H1 (cell line): ENCODE results near the gene PPP2R2B. TPM values are rescaled to one million over a fixed set of nuclear protein-coding genes. Genes with fewer than 3 reads are reported as not detected.

ENCODE experiments used
- CTCF ChIA-PET: fragments of 300-600 bp; sonication (Branson Sonifier 250); formaldehyde crosslinking; loops from one replicate; lab custom pipeline; 2021; ENCODE audit not compliant: partially characterized antibody; lab: Charles Lee
- POLR2A ChIA-PET: fragments of 300-600 bp; sonication (Branson Sonifier 250); formaldehyde crosslinking; loops from one replicate; lab custom pipeline; 2021; ENCODE audit warnings: inconsistent platforms; ENCODE audit not compliant: partially characterized antibody; lab: Charles Lee
- DNase-seq, 2 experiments: peaks; one replicate each; pipeline versions ENCODE4 v3.0.0 to v3.0.0-alpha.2; 2010 to 2022; ENCODE audit warnings: low spot score in 2 of 2, low read depth in 1 of 2, mixed read lengths in 1 of 2
- FAIRE-seq: peaks from 2 replicates; lab custom pipeline; 2011; peaks lifted over from hg19 to GRCh38; lab: Jason Lieb, UNC
- H2AFZ ChIP-seq: 2 replicates; pipeline ENCODE4 v1.8.1; 2012; ENCODE audit warnings: low read length, inconsistent platforms
- H2AK5ac ChIP-seq: 2 replicates; pipeline ENCODE4 v1.6.1; 2013; ENCODE audit warnings: low read depth, low read length
- H2BK120ac ChIP-seq: replicated peaks from 2 replicates; pipeline ENCODE3; 2013; ENCODE audit warnings: low read depth, low read length, inconsistent platforms
- H2BK12ac ChIP-seq: 2 replicates; pipeline ENCODE4 v1.6.1; 2013; ENCODE audit warnings: low read depth, low read length
- H2BK15ac ChIP-seq: 2 replicates; pipeline ENCODE4 v1.6.1; 2013; ENCODE audit warnings: low read length
- H2BK20ac ChIP-seq: 2 replicates; pipeline ENCODE4 v1.6.1; 2013; ENCODE audit warnings: low read length
- H2BK5ac ChIP-seq: 2 replicates; pipeline ENCODE4 v1.6.1; 2013; ENCODE audit warnings: low read depth, low read length
- H3K14ac ChIP-seq: 2 replicates; pipeline ENCODE4 v1.6.1; 2013; ENCODE audit warnings: inconsistent platforms; ENCODE audit not compliant: insufficient read length
- H3K18ac ChIP-seq: 2 replicates; pipeline ENCODE4 v1.6.1; 2013; ENCODE audit warnings: low read length; ENCODE audit errors: extremely low read depth
- H3K23ac ChIP-seq: 2 replicates; pipeline ENCODE4 v1.6.1; 2013; ENCODE audit warnings: inconsistent platforms; ENCODE audit not compliant: insufficient read length
- H3K23me2 ChIP-seq: 2 replicates; pipeline ENCODE4 v1.6.1; 2013; ENCODE audit warnings: low read depth, low read length
- H3K27ac ChIP-seq: 2 replicates; pipeline ENCODE4 v1.6.1; 2011; ENCODE audit warnings: low read depth, low read length, inconsistent platforms
- H3K27me3 ChIP-seq, 4 experiments: replicated peaks in 1 of 4; 1 replicate in 1 of 4; 2 replicates in 3 of 4; pipeline versions ENCODE4 v1.6.1 to v1.8.1; 2011 to 2013; ENCODE audit warnings: low read length in 3 of 4, mild to moderate bottlenecking in 3 of 4, inconsistent platforms in 2 of 4, mixed read lengths in 2 of 4, moderate library complexity in 1 of 4; ENCODE audit not compliant: control insufficient read depth in 3 of 4, insufficient read depth in 3 of 4; ENCODE audit errors: extremely low read depth in 1 of 4
- H3K36me3 ChIP-seq, 4 experiments: 2 replicates each; pipeline versions ENCODE4 v1.6.1 to v1.8.1; 2011 to 2013; ENCODE audit warnings: mild to moderate bottlenecking in 4 of 4, low read length in 3 of 4, moderate library complexity in 2 of 4, control low read depth in 1 of 4, inconsistent platforms in 1 of 4; ENCODE audit not compliant: insufficient read depth in 4 of 4, control insufficient read depth in 2 of 4
- H3K4ac ChIP-seq: replicated peaks from 2 replicates; pipeline ENCODE3; 2013; ENCODE audit warnings: low read length, low read depth, mixed read lengths, inconsistent platforms; ENCODE audit not compliant: insufficient read length
- H3K4me1 ChIP-seq, 4 experiments: replicated peaks in 1 of 4; 1 replicate in 1 of 4; 2 replicates in 3 of 4; pipeline versions ENCODE4 v1.6.1 to v1.8.1; 2011 to 2013; ENCODE audit warnings: low read length in 3 of 4, inconsistent platforms in 2 of 4, mixed read lengths in 1 of 4; ENCODE audit not compliant: insufficient read depth in 4 of 4, control insufficient read depth in 3 of 4
- H3K4me2 ChIP-seq, 2 experiments: 2 replicates each; pipeline versions ENCODE4 v1.6.1 to v1.8.1; 2011 to 2013; ENCODE audit warnings: low read depth in 2 of 2, low read length in 2 of 2, control low read depth in 1 of 2, inconsistent platforms in 1 of 2, mild to moderate bottlenecking in 1 of 2; ENCODE audit not compliant: insufficient read depth in 1 of 2
- H3K4me3 ChIP-seq, 4 experiments: fragments of 200-600, 300-600 bp in 1 of 4; sonication (generic), shearing (Covaris generic), sonication (Bioruptor Twin) in 1 of 4; 2 replicates each; pipeline versions ENCODE4 v1.5.1 to v1.8.1; 2011 to 2016; ENCODE audit warnings: low read length in 4 of 4, low read depth in 3 of 4, control low read depth in 2 of 4, inconsistent platforms in 2 of 4, mild to moderate bottlenecking in 2 of 4, mixed read lengths in 1 of 4, moderate library complexity in 1 of 4; ENCODE audit not compliant: insufficient read depth in 2 of 4; ENCODE audit errors: extremely low read depth in 1 of 4
- H3K56ac ChIP-seq: replicated peaks from 2 replicates; pipeline ENCODE3; 2013; ENCODE audit warnings: low read depth, mild to moderate bottlenecking, mixed read lengths, low read length, inconsistent platforms; ENCODE audit not compliant: insufficient read length
- H3K79me1 ChIP-seq: 2 replicates; pipeline ENCODE4 v1.6.1; 2013; ENCODE audit warnings: low read depth, low read length, control low read depth
- H3K79me2 ChIP-seq, 2 experiments: 2 replicates each; pipeline versions ENCODE4 v1.6.1 to v1.8.1; 2012 to 2013; ENCODE audit warnings: low read length in 2 of 2, mild to moderate bottlenecking in 2 of 2, inconsistent platforms in 1 of 2; ENCODE audit not compliant: insufficient read depth in 2 of 2, control insufficient read depth in 1 of 2
- H3K9ac ChIP-seq, 4 experiments: replicated peaks in 1 of 4; 1 replicate in 1 of 4; 2 replicates in 3 of 4; pipeline versions ENCODE4 v1.6.1 to v1.8.1; 2011 to 2013; ENCODE audit warnings: low read depth in 3 of 4, low read length in 3 of 4, control low read depth in 2 of 4, mild to moderate bottlenecking in 2 of 4, moderate library complexity in 2 of 4, inconsistent platforms in 1 of 4; ENCODE audit errors: extremely low read depth in 1 of 4
- H3K9me3 ChIP-seq, 2 experiments: 2 replicates each; pipeline versions ENCODE4 v1.6.1 to v1.8.1; 2012 to 2013; ENCODE audit warnings: mild to moderate bottlenecking in 2 of 2, moderate library complexity in 2 of 2, control low read depth in 1 of 2, inconsistent platforms in 1 of 2, low read depth in 1 of 2, low read length in 1 of 2, mixed read lengths in 1 of 2; ENCODE audit not compliant: insufficient read depth in 2 of 2
- H4K20me1 ChIP-seq, 2 experiments: replicated peaks in 1 of 2; 2 replicates each; pipeline versions ENCODE3 to v1.8.1; 2011 to 2013; ENCODE audit warnings: inconsistent platforms in 2 of 2, low read length in 2 of 2, mild to moderate bottlenecking in 1 of 2; ENCODE audit not compliant: insufficient read depth in 2 of 2, control insufficient read depth in 1 of 2
- H4K5ac ChIP-seq: 2 replicates; pipeline ENCODE4 v1.6.1; 2013; ENCODE audit warnings: low read length, low read depth, mixed read lengths, inconsistent platforms; ENCODE audit not compliant: insufficient read length
- H4K8ac ChIP-seq: 2 replicates; pipeline ENCODE4 v1.8.0; 2013; ENCODE audit warnings: mild to moderate bottlenecking, moderate library complexity, low read length, inconsistent platforms; ENCODE audit not compliant: insufficient read depth; ENCODE audit errors: extremely low read depth
- H4K91ac ChIP-seq: replicated peaks from 2 replicates; pipeline ENCODE3; 2013; ENCODE audit warnings: low read length, mixed read lengths, inconsistent platforms; ENCODE audit not compliant: insufficient read length
- CBX5 ChIP-seq: fragments of 300-800, 300-1000 bp; sonication (generic); IDR thresholded peaks from 2 replicates; pipeline ENCODE4 v1.7.1; 2016; ENCODE audit warnings: antibody characterized with exemption, low read length, low read depth
- EP300 ChIP-seq, 2 experiments: IDR thresholded peaks; 1 replicate in 1 of 2; 2 replicates in 1 of 2; pipeline ENCODE4 v1.6.1; 2011 to 2012; ENCODE audit warnings: low read depth in 2 of 2, low read length in 2 of 2, mild to moderate bottlenecking in 2 of 2, borderline replicate concordance in 1 of 2, inconsistent platforms in 1 of 2, moderate library complexity in 1 of 2
- GTF2F1 ChIP-seq: IDR thresholded peaks from 2 replicates; pipeline ENCODE4 v1.6.1; 2012; ENCODE audit warnings: low read depth, low read length, improper control_type of control experiment, borderline replicate concordance
- MAFK ChIP-seq: IDR thresholded peaks from 2 replicates; pipeline ENCODE4 v1.6.1; 2012; ENCODE audit warnings: low read depth, mild to moderate bottlenecking, improper control_type of control experiment, low read length
- NANOG ChIP-seq: IDR thresholded peaks from 2 replicates; pipeline ENCODE4 v1.6.1; 2011; ENCODE audit warnings: low read length, low read depth, mild to moderate bottlenecking, inconsistent platforms; ENCODE audit not compliant: insufficient read depth, poor library complexity, severe bottlenecking
- RAD21 ChIP-seq, 2 experiments: IDR thresholded peaks in 1 of 2; conservative IDR thresholded peaks in 1 of 2; 2 replicates each; pipeline ENCODE4 v1.6.1; 2011; ENCODE audit warnings: low read depth in 2 of 2, low read length in 2 of 2, improper control_type of control experiment in 1 of 2, inconsistent platforms in 1 of 2, mild to moderate bottlenecking in 1 of 2, moderate library complexity in 1 of 2
- SRF ChIP-seq: IDR thresholded peaks from 2 replicates; pipeline ENCODE4 v1.6.1; 2011; ENCODE audit warnings: mild to moderate bottlenecking, low read depth, low read length, moderate library complexity
- WGBS, 2 experiments: shearing (Covaris generic) in 1 of 2; methylation state at CpG; one replicate each; pipeline versions ENCODE4 v1.1.6 to v1.1.7; 2013 to 2015; ENCODE audit warnings: low lambda C conversion rate in 2 of 2, mixed read lengths in 2 of 2, inconsistent platforms in 1 of 2, low coverage in 1 of 2, missing lambda C conversion rate in 1 of 2; ENCODE audit not compliant: insufficient replicate concordance in 2 of 2, insufficient coverage in 1 of 2, insufficient read length in 1 of 2; ENCODE audit errors: extremely low coverage in 1 of 2, missing lambda C conversion rate in 1 of 2; 5-methylcytosine and 5-hydroxymethylcytosine counted together
- long read RNA-seq, 2 experiments: library from RNA in 1 of 2; library from capped mRNA in 1 of 2; stranded (forward); transcript quantifications; one replicate each; pipeline ENCODE4 v2.0.0, GENCODE V29; 2021; ENCODE audit warnings: inconsistent platforms in 1 of 2
- polyA minus RNA-seq, 3 experiments: library from RNA; depleted of rRNA, polyadenylated mRNA; stranded (reverse); fragments of >200 nt; gene quantifications; 1 replicate in 2 of 3; 2 replicates in 1 of 3; pipeline ENCODE4 v1.2.3, GENCODE V29; 2011
- polyA plus RNA-seq, 7 experiments: library from polyadenylated mRNA; depleted of rRNA in 3 of 7; stranded (reverse) in 5 of 7; unstranded in 2 of 7; fragments of >200 nt in 5 of 7; fragments of 200-250 nt in 2 of 7; gene quantifications; 1 replicate in 5 of 7; 2 replicates in 1 of 7; 4 replicates in 1 of 7; pipeline versions ENCODE4 v1.2.1 to v1.2.3, GENCODE V29; 2011 to 2013; ENCODE audit warnings: missing spikeins in 2 of 7, mixed read lengths in 2 of 7
- total RNA-seq: library from RNA; stranded (reverse); fragmentation: NEBNext Ultra II Directional; extraction: Animal tissue kit (Norgen Biotek cat#: 25700); gene quantifications from 2 replicates; pipeline ENCODE4 v1.2.1, GENCODE V29; 2021

The PPP2R2B gene
- total RNA-seq, result 36.6 and 37.1 TPM in 2 replicates
- 20.0 and 21.1 TPM in 2 replicates for polyA plus RNA-seq (2011; rRNA removed)
- 25.3 TPM for polyA plus RNA-seq (2011; cell fraction: cytosol; rRNA removed)
- polyA plus RNA-seq (2011; cell fraction: nucleus; rRNA removed), result 18.5 TPM
- 24.5 to 31.1 TPM (median 26.8 TPM) in 4 replicates for polyA plus RNA-seq (2012, experiment 1 of 2)
- polyA plus RNA-seq (2012, experiment 2 of 2), result 7.5 TPM
- 18.0 TPM for polyA plus RNA-seq (2013, experiment 1 of 2)
- polyA plus RNA-seq (2013, experiment 2 of 2), result 18.5 TPM
- polyA minus RNA-seq (2011; rRNA and poly(A)+ RNA removed), result 18.9 and 22.2 TPM in 2 replicates
- polyA minus RNA-seq (2011; cell fraction: cytosol; rRNA and poly(A)+ RNA removed), result 23.0 TPM
- polyA minus RNA-seq (2011; cell fraction: nucleus; rRNA and poly(A)+ RNA removed), result 66.9 TPM
- long read RNA-seq, experiment 1, full-length matches to known transcripts, result 19 of 45 reads
- long read RNA-seq, experiment 1, partial matches to known transcripts, result 13 of 45 reads
- long read RNA-seq, experiment 1, other reads (novel, unspliced or antisense), result 13 of 45 reads
- long read RNA-seq, experiment 2, full-length matches to known transcripts, result 26 of 72 reads
- long read RNA-seq, experiment 2, partial matches to known transcripts, result 31 of 72 reads
- long read RNA-seq, experiment 2, other reads (novel, unspliced or antisense), result 15 of 72 reads

DNA sequence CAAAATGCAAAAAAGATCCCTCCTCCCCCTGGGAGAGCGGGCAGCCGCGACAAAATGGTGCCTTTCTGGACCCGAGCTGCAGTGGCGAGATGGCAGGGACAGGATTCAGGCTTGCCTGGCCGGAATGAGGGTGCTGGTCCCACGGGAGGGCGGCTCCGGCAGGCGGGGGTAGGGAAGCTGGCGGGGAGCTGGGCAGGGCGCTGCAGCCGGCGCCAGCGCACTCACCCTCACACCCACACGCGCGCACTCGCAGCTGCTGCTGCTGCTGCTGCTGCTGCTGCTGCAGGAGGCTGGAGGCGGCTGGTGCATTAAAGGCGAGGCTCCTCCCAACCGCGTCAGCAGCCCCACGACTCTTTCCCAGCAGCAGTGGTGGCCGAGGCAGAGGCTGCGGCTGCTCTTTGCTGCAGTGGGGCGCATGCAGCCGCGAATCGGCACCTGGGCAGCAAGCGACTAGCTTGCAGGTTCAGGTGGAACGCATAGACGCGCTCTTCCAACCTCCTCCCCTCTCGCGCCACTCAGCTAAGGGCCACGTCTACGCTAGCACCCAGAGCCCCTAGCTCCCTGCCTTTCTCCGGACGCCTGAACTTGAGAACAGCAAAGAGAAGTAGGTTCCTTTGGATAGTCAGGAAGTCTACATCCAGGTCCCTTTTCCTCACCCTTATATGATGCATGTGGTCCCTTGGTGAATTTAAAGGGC lies at the start of gene PPP2R2B:
Gene PPP2R2B, minus strand, starts transcription at position 282 of the 697 bp plus-strand sequence.
- peak within 1 kb of the TSS; percentile 44 for H4K91ac ChIP-seq
- peaks cover 2% of the 10 kb centered on the region; the same call in 1 of the 2 replicates for H3K79me1 ChIP-seq
- H2BK12ac ChIP-seq, result peak within 1 kb of the TSS; percentile 52; the same call in 1 of the 2 replicates
- DNase-seq, result no peak
- peak within 1 kb of the TSS; percentile 48 for H2BK120ac ChIP-seq
- H3K4ac ChIP-seq, result no peak within 1 kb of the TSS
- peaks cover 10% of the 10 kb centered on the region; the same call in 1 of the 2 replicates for H3K23me2 ChIP-seq
- H3K27me3 ChIP-seq, result peaks cover 0 to 12% (median 8%) of the 10 kb centered on the region in 4 experiments; a peak in 6 of 7 replicates
- H2BK5ac ChIP-seq, result peak within 1 kb of the TSS; percentile 6; the same call in 1 of the 2 replicates
- H2AK5ac ChIP-seq, result no peak within 1 kb of the TSS
- peak within 1 kb of the TSS; percentile 20 for H3K18ac ChIP-seq
- H3K4me2 ChIP-seq, result peak within 1 kb of the TSS; percentile 68 to 98
- peak within 1 kb of the TSS; percentile 97 for H2AFZ ChIP-seq
- no peak for FAIRE-seq
- CTCF ChIA-PET, result interaction anchor here (0.7 to 1.8 kb wide), 9 partner anchors 10 to 215 kb away, joined by 3 to 6 read pairs (median 3); no protein-coding TSS in a partner anchor
- peak within 1 kb of the TSS; percentile 43 to 60 (median 52) for H3K9ac ChIP-seq
- no peaks in the 10 kb centered on the region for H3K36me3 ChIP-seq
- H3K79me2 ChIP-seq, result peaks cover 0 to 16% of the 10 kb centered on the region in 2 experiments; a peak in 2 of 4 replicates
- no peak within 1 kb of the TSS for H3K23ac ChIP-seq
- 0 out of 2 replicates have a peak within 1 kb of the TSS, but pooled peaks have one; percentile 69 for H2BK20ac ChIP-seq
- H3K27ac ChIP-seq, result peak within 1 kb of the TSS; percentile 33; the same call in 1 of the 2 replicates
- H4K5ac ChIP-seq, result no peak within 1 kb of the TSS
- peak within 1 kb of the TSS; percentile 84; the same call in 1 of the 2 replicates for H2BK15ac ChIP-seq
- no peak within 1 kb of the TSS for H3K56ac ChIP-seq
- no peak within 1 kb of the TSS for H3K14ac ChIP-seq
- H4K8ac ChIP-seq, result peak within 1 kb of the TSS; percentile 88
- POLR2A ChIA-PET, result interaction anchor here (0.7 to 1.0 kb wide), 4 partner anchors 15 to 540 kb away, joined by 3 read pairs; no protein-coding TSS in a partner anchor
- no peaks in the 10 kb centered on the region for H3K9me3 ChIP-seq
- 1% methylated on average over 40 of the region's 40 CpGs; no CpG with 5 or more reads in 1 of the 2 experiments for WGBS, 2 experiments
- peak within 1 kb of the TSS; percentile 76 to 82 (median 78) for H3K4me3 ChIP-seq
- no peaks in the 10 kb centered on the region for H4K20me1 ChIP-seq
- H3K4me1 ChIP-seq, result peaks cover 0 to 28% (median 10%) of the 10 kb centered on the region in 4 experiments; a peak in 5 of 7 replicates
- no peak for TF ChIP-seq MAFK
- no peak for TF ChIP-seq NANOG
- TF ChIP-seq GTF2F1, result no peak
- TF ChIP-seq RAD21 (IDR thresholded peaks at IDR 0.05 in 1 of 2, conservative IDR thresholded peaks at IDR 0.05 in 1 of 2; ENCODE audit: low read depth in 2 of 2, low read length in 2 of 2), result no peak
- TF ChIP-seq SRF, result peak; percentile 76
- TF ChIP-seq CBX5, result no peak
- peak in 1 of 2 experiments; percentile 20; a peak in 1 of 3 replicates for TF ChIP-seq EP300 (IDR thresholded peaks at IDR 0.05; ENCODE audit: borderline replicate concordance in 1 of 2, low read depth in 2 of 2, low read length in 2 of 2)
